ENCODE results near the gene ANXA11.

Gene ANXA11

DNA sequence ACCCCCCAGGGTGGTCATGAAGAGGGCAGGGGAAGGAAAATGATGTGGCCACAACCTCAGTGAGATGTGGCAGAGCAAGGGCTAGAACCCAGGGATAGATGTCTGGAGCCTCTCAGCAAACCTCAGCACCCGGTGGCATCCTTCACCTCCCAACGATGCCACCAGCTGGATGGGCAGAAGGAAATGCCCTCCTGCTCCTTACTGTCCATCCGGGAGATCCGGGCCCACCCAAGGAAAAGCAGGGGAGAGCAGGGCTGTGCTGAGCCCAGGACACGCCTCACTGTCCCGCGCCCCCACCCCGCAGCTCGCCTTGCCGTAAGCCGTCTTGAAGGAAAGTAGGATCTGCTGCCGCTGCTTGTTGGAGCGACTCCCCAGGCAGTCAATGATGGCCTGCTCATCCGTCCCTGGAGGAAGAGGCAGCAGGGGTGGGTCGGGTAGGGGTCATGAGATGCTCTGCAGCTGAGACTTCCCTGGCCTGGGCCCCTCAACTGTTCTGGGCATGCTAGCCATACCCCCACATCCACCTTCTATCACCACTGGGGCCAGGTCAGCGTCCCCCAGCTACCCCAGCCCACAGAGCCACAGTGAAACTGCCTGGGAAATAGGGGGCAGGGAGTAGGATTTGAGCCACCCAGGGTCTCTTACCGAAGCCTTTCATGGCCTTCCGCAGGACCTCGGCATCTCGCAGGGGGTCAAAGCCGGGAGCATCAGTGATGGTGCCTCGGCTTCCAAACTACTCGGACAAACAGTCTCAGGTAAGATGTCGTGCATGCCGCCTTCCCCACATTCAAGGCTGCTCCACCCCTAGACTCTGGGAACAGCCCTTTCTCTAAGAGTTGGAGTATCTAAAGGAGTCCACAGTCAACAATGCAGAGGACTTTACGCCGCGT, 38.5 kb downstream of the ANXA11 start:
- in situ Hi-C loops (cut with HindIII; ENCODE audit: low sequenced_read_pairs), result no loop called here

DNA sequence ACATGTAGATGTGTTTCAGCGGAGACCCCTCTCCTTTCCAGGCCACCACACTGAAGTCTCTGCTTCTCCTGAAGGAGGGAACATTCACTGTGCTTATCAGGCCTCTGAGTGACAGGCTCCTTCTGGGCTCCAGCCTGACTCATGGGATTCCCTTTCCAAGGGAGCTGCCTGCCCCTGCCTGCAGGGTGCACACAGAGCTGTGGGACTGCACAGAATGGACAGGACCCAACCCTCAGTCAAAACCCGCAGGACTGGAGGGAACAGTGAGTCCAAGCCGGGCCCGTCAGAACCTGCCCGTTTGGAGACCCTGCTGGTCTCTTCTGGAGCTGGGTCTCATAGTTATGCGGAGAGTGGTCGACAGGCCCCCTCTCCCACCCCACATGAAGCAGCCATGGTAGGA, 40.2 kb downstream of the ANXA11 start:
- in situ Hi-C loops (cut with HindIII; ENCODE audit: low sequenced_read_pairs), result no loop called here

GRCh38 chr10:80164596-80164995, 40.7 kb downstream of the ANXA11 start:
- in situ Hi-C loops (cut with HindIII; ENCODE audit: low sequenced_read_pairs), result no loop called here

GRCh38 chr10:80163741-80164341, 41.5 kb downstream of the ANXA11 start:
- in situ Hi-C loops (cut with HindIII; ENCODE audit: low sequenced_read_pairs), result no loop called here

- in situ Hi-C loops (cut with HindIII; ENCODE audit: low sequenced_read_pairs), result no loop called here
Observed at GRCh38 chr10:80161321-80162083, 43.8 kb downstream of the ANXA11 start.

DNA sequence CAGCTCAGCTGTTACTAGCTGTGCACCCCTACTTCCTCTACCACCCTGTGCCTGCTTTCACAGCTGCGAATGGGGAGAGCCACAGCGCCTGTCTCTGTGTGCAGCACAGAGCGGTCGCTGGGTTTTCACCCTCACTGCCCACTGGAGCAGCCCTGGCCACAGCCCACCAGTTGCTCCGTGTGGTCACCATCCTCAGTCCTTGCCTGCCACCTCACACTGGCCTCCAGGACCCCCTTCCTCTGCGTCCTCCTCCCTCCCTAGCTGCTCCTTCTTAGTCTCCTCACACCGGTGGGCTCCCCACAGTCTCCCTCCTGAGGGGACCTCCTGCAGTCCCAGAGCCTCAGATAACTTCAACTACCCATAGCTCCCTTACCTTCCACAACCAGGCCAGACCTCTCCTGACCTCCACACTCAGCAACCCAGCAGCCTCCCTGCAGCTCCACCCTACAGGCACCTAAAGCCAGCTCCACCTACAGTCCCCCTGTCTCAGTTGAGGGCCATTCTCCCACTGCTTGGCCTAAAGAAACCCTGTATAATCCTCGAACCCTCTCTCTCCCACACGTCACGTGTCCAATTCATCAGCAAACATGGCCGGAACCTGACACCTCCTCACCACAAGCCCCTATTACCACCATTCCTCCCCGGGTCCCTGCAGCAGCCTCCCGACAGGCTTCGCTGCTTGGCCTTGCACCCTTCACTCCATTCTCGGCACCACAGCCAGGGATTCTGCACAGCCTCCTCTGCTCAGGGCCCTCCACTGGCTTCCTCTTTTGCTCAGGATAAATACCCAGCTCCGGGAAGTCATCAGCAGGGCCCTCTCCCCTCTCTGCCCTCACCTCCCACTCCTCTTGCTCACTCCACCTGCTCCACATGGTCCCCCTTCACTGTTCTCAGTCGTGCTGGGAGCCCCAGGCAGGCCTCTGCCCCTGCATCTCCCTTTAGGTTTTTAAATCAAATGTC, 44.7 kb downstream of the ANXA11 start:
- in situ Hi-C loops (cut with HindIII; ENCODE audit: low sequenced_read_pairs), result no loop called here

DNA sequence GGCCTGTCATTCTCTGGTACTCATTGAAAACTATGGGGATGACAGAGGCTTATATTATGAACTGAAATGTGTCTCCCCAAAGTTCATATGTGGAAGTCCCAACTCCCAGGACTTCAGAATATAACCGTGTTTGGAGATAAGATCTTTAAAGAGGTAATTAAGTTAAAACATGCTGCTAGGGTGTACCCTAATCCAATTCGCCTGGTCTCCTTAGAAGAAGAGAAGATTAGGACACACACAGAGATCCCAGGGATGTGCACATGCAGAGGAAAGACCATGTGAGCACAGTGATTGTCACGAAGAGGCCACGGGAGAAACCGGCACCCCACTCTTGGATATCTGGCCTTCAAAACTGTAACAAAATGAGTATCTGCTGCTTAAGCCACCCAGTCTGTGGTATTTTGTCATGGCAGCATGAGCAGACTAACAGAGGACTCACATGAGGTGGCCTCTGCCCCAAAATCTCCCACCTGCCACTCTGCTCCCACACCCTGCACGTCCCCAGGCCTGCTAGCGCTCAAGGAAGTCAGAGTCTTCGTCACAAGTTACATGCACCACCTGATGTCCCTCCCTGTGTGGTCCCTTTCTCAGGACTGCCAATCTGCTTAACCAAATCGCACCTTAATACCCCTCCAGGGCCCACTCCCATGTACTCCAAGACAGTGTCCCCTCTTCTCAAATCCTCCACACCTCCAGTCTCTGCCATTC, 46.0 kb downstream of the ANXA11 start:
- in situ Hi-C loops (cut with HindIII; ENCODE audit: low sequenced_read_pairs), result no loop called here

DNA sequence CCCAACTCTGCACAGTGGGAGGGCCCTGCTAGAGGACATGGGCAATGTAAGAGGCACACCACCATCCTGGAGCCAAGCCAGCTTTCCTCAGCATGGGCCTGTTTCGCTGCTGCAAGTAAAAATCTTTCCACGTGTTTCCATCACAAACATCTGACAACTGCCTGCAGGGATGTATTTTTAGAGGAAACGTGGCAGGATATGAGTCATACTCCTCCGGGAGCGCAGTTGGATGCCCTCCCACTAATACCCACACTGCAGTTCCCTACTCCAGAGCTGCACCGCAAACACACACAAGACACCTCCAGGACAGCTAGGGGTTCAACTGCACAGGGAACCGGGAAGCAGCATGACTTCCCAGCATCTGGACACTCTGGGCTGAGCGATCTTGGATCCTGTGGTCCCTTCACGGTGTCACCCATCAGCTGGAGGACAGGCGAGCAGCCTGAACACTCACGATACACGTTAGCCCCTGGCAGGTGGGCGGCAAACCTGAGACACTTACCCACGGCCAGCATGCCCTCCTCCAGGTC, 46.7 kb downstream of the ANXA11 start:
- in situ Hi-C loops (cut with HindIII; ENCODE audit: low sequenced_read_pairs), result no loop called here

DNA sequence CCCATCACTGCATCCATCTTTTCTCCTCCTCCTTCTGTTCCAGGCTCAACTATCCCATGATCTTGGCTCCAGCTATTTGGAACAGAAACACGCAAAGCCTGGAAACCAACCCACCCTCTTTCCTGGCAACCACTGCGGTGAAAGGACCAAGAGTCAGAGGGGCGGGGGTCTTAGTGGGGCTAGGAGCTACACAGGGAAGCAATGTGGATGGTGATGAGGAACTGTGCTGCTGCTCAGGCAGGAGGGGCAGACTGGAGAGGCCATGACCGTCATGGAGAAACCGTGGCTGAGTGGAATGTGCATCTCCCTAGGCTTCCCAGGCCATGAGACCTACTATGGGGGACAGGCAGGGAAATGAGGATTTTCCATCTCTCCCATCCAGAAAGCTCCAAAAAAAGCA, 47.2 kb downstream of the ANXA11 start:
- in situ Hi-C loops (cut with HindIII; ENCODE audit: low sequenced_read_pairs), result no loop called here

GRCh38 chr10:80157561-80157960, 47.8 kb downstream of the ANXA11 start:
- in situ Hi-C loops (cut with HindIII; ENCODE audit: low sequenced_read_pairs), result no loop called here

- in situ Hi-C loops (cut with HindIII; ENCODE audit: low sequenced_read_pairs), result no loop called here
Observed at GRCh38 chr10:80156216-80156615, 49.1 kb downstream of the ANXA11 start.

- in situ Hi-C loops (cut with HindIII; ENCODE audit: low sequenced_read_pairs), result no loop called here
Observed at GRCh38 chr10:80155696-80156215, 49.6 kb downstream of the ANXA11 start.

- in situ Hi-C loops (cut with HindIII; ENCODE audit: low sequenced_read_pairs), result no loop called here
Observed at GRCh38 chr10:80154978-80155695, 50.2 kb downstream of the ANXA11 start.

- in situ Hi-C loops (cut with HindIII; ENCODE audit: low sequenced_read_pairs), result no loop called here
Observed at GRCh38 chr10:80154626-80154977, 50.7 kb downstream of the ANXA11 start.

DNA sequence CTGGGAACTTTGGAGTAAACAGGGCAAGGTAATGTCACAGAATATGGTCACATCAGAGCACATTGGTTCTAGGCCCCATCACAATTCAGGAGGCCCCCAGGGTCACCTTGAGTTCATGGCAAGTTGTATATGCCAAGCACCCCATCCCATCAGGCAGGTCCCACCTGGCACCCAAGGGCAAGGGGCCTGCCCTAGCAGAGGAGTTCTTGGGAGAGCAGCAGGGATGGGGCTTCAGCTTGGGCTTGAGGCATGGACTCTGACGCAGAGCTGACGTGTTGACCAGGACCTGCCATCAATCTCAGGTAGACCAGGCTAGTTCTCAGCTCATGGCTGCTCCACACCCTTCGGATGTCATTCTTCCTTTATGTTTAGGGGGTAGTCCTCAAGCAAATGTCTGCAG, 51.9 kb downstream of the ANXA11 start:
- in situ Hi-C loops (cut with HindIII; ENCODE audit: low sequenced_read_pairs), result no loop called here

DNA sequence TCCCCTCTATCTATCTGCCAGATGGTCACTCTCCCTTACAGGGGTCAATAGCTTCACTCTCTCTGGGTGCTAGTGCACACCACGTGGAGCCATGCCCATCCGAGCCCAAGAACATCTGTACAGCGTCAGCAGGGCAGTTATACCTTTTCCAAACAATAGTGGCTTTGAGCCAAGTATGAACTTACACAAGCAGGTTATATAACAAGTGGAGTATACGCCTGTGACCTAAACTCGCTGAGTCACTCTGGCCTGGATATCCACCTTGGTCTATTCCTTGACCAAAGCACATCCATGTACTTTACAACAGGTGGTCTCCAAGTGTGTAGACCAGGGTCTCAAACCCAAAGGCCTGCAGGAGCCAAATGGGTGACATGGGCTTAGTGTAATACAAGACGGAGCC, 52.5 kb downstream of the ANXA11 start:
- in situ Hi-C loops (cut with HindIII; ENCODE audit: low sequenced_read_pairs), result no loop called here

DNA sequence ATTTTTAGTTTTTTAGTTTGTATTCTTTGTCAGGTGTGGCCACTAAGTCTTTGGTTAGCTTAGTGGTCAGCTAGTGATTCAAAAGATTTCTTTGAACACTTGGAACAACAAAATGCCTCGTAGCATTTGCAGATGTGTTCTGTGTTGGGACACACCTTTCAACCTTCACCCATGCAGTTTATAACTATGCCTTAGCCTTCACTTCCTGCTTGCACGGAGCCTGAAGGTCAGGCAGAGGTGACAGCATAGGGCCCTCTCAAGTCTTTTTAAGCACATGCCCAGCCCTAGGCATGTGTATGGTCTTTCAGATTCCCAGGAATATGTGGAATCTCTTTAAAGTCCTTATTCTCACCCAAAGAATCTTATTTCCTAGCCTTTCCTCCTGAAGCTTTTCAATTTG, 55.2 kb downstream of the ANXA11 start:
- in situ Hi-C loops (cut with HindIII; ENCODE audit: low sequenced_read_pairs), result no loop called here

DNA sequence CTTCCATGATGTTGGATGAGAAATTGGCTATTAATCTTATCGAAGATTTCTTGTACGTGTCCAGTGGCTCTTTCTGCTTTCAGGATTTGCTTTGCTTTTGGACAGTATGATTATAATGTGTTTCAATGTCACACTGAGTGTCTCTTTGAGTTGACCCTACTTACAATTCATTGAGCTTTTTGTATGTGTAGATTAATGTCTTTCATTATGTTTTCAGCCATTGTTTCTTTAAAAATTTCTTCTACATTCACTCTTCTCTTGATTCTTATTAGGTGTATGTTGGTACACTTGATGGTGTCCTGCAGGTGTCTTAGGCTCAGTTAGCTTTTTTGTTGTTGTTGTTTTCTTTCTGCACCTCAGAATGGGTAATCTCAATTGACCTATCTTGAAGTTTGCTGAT, 56.2 kb downstream of the ANXA11 start:
- in situ Hi-C loops (cut with HindIII; ENCODE audit: low sequenced_read_pairs), result no loop called here

Data from endothelial cell of hepatic sinusoid (primary cell).